ENCODE data around the gene AP5Z1.
"Not testable (repeated sequence)": the region's sequence is repeated elsewhere in the genome, so short reads cannot be mapped to it uniquely, and the experiment has no call there.

Gene AP5Z1

GRCh38 chr7:4790516-4790991, 15.1 kb downstream of the AP5Z1 start:
- POLR2A ChIA-PET (ENCODE audit: low non-redundant PET) = no interaction called here
- no peak for TF ChIP-seq CTCF (conservative IDR thresholded peaks at IDR 0.05; ENCODE audit: low read depth)
- no peak for DNase-seq (ENCODE audit: low spot score)
- CTCF ChIA-PET = interaction anchor here (0.6 kb wide), 1 partner anchor 296 kb away, joined by 5 read pairs; no protein-coding TSS in a partner anchor
- H3K27ac ChIP-seq = peak overlapping the region; percentile 18; the same call in 1 of the 2 replicates

- peak overlapping the region; percentile 2; the same call in 1 of the 2 replicates for H3K27ac ChIP-seq
- no peak for TF ChIP-seq CTCF (conservative IDR thresholded peaks at IDR 0.05; ENCODE audit: low read depth)
- CTCF ChIA-PET = interaction anchor here (0.6 to 0.9 kb wide), 7 partner anchors 10 to 298 kb away, joined by 3 to 6 read pairs (median 4); no protein-coding TSS in a partner anchor
- DNase-seq (ENCODE audit: low spot score) = no peak
- POLR2A ChIA-PET (ENCODE audit: low non-redundant PET) = no interaction called here
Measured at GRCh38 chr7:4791101-4791737, 15.8 kb downstream of the AP5Z1 start.

GRCh38 chr7:4791738-4792536, 16.5 kb downstream of the AP5Z1 start:
- ChIA-PET POLR2A (ENCODE audit: low non-redundant PET) (interaction anchor here (0.6 kb wide), 1 partner anchor 349 kb away, joined by 3 read pairs; no protein-coding TSS in a partner anchor), CTCF (interaction anchor here (0.6 to 0.9 kb wide), 9 partner anchors 11 to 1551 kb away, joined by 3 to 6 read pairs (median 4); no protein-coding TSS in a partner anchor)
- TF ChIP-seq CTCF (conservative IDR thresholded peaks at IDR 0.05; ENCODE audit: low read depth) = peak; percentile 73
- peak; percentile 58 for DNase-seq (ENCODE audit: low spot score)
- peak overlapping the region; percentile 2; the same call in 1 of the 2 replicates for H3K27ac ChIP-seq

GRCh38 chr7:4792537-4793126, 17.2 kb downstream of the AP5Z1 start:
- no peak for DNase-seq (ENCODE audit: low spot score)
- 0 out of 2 replicates have a peak overlapping the region, but pooled peaks have one; percentile 8 for H3K27ac ChIP-seq
- TF ChIP-seq CTCF (conservative IDR thresholded peaks at IDR 0.05; ENCODE audit: low read depth) = no peak
- ChIA-PET POLR2A (ENCODE audit: low non-redundant PET) (interaction anchor here (0.6 kb wide), 1 partner anchor 348 kb away, joined by 3 read pairs; no protein-coding TSS in a partner anchor), CTCF (interaction anchor here (0.6 to 0.9 kb wide), 5 partner anchors 206 to 1550 kb away, joined by 3 to 5 read pairs (median 4); no protein-coding TSS in a partner anchor)

- DNase-seq (ENCODE audit: low spot score); POLR2A ChIA-PET (ENCODE audit: low non-redundant PET): not testable (repeated sequence)
- H3K27ac ChIP-seq = peak overlapping the region; percentile 8; the same call in 1 of the 2 replicates
- CTCF ChIA-PET = interaction anchor here (0.6 kb wide), 1 partner anchor 205 kb away, joined by 4 read pairs; no protein-coding TSS in a partner anchor
Measured at GRCh38 chr7:4793385-4793993, 18.1 kb downstream of the AP5Z1 start.

- CTCF ChIA-PET = interaction anchor here (0.6 to 1.0 kb wide), 2 partner anchors 291 to 315 kb away, joined by 3 read pairs; no protein-coding TSS in a partner anchor
- DNase-seq (ENCODE audit: low spot score); H3K27ac ChIP-seq; POLR2A ChIA-PET (ENCODE audit: low non-redundant PET): not testable (repeated sequence)
Measured at GRCh38 chr7:4794171-4794570, 18.7 kb downstream of the AP5Z1 start.
